ENCODE data around the gene ZNF491. TPM values are rescaled to one million over a fixed set of nuclear protein-coding genes. Genes with fewer than 3 reads are reported as not detected.

Gene ZNF491
- total RNA-seq, 1 donor from 2014 or later, result 2.6 TPM

GRCh38 chr19:11856596-11857250 is 58.4 kb downstream of the ZNF491 start:
- no peak for DNase-seq
- no peak for ATAC-seq
- intact Hi-C loops (cut with micrococcal nuclease), result no loop called here

Other genes starting within 250 kb of the ZNF491 start
- gene ELOF1, start 239.3 kb upstream of the ZNF491 start, total RNA-seq, result 36.0 TPM
- 2.5 TPM for gene ACP5, start 220.9 kb upstream of the ZNF491 start, total RNA-seq
- gene ZNF627, start 201.0 kb upstream of the ZNF491 start, total RNA-seq, result 5.2 TPM
- gene ZNF823, start 59.6 kb upstream of the ZNF491 start, total RNA-seq, result 3.1 TPM
- 4.5 TPM for gene ZNF441, start 31.5 kb upstream of the ZNF491 start, total RNA-seq
- gene ZNF440, start 15.8 kb downstream of the ZNF491 start, total RNA-seq, result 4.5 TPM
- 3.7 TPM for gene ZNF439, start 50.2 kb downstream of the ZNF491 start, total RNA-seq
- gene ZNF69, start 89.3 kb downstream of the ZNF491 start, total RNA-seq, result 4.0 TPM
- 4.0 TPM for gene ZNF700, start 126.6 kb downstream of the ZNF491 start, total RNA-seq
- gene ZNF763, start 166.5 kb downstream of the ZNF491 start, total RNA-seq, result 4.0 TPM
- 3.1 TPM for gene ZNF433, start 237.2 kb downstream of the ZNF491 start, total RNA-seq

All from left ventricle myocardium superior (tissue), 1 donor.